Sigmoid colon (tissue), 4 donors: ENCODE results near the gene GCNA.

Source experiments
- CTCF ChIP-seq, 4 experiments: fragments of 450-650 bp in 3 of 4; fragments of 200-600 bp in 1 of 4; IDR thresholded peaks; one replicate each; pipeline ENCODE4 v1.5.1; 2016 to 2019; ENCODE audit warnings: antibody characterized with exemption in 4 of 4, mild to moderate bottlenecking in 3 of 4, moderate library complexity in 2 of 4
- EP300 ChIP-seq, 4 donors: sonication (generic); formaldehyde crosslinking; IDR thresholded peaks; one replicate each; pipeline ENCODE4 v1.6.1; 2017; ENCODE audit warnings: antibody characterized with exemption in 4 of 4
- POLR2A ChIP-seq, 2 donors: fragments of 450-650 bp; IDR thresholded peaks; one replicate each; pipeline ENCODE4 v1.6.1; 2016; ENCODE audit warnings: antibody characterized with exemption in 2 of 2, mild to moderate bottlenecking in 2 of 2, moderate library complexity in 2 of 2
- POLR2AphosphoS5 ChIP-seq, 4 donors: sonication (generic); formaldehyde crosslinking; IDR thresholded peaks; one replicate each; pipeline ENCODE4 v1.6.1; 2017; ENCODE audit warnings: antibody characterized with exemption in 4 of 4

GRCh38 chrX:71660562-71661416 is 82.6 kb downstream of the GCNA start:
- TF ChIP-seq CTCF (IDR thresholded peaks at IDR 0.05) (no peak), EP300 (IDR thresholded peaks at IDR 0.05) (no peak), POLR2AphosphoS5 (IDR thresholded peaks at IDR 0.05) (no peak), POLR2A (IDR thresholded peaks at IDR 0.05) (no peak)
